LNCaP clone FGC (cell line): ENCODE data around the gene SKAP2.

ENCODE experiments used
- DNase-seq: peaks from one replicate; pipeline ENCODE4 v3.0.0-alpha.2; 2011; ENCODE audit warnings: low read depth
- H3K4me3 ChIP-seq: 2 replicates; pipeline ENCODE4 v1.5.1; 2011; ENCODE audit warnings: mild to moderate bottlenecking, low read depth, low read length, control low read depth
- CTCF ChIP-seq: IDR thresholded peaks from 2 replicates; pipeline ENCODE4 v1.5.1; 2012; ENCODE audit warnings: mild to moderate bottlenecking; ENCODE audit not compliant: control insufficient read depth, insufficient read depth; ENCODE audit errors: extremely low read depth

The SKAP2 gene, protein sequence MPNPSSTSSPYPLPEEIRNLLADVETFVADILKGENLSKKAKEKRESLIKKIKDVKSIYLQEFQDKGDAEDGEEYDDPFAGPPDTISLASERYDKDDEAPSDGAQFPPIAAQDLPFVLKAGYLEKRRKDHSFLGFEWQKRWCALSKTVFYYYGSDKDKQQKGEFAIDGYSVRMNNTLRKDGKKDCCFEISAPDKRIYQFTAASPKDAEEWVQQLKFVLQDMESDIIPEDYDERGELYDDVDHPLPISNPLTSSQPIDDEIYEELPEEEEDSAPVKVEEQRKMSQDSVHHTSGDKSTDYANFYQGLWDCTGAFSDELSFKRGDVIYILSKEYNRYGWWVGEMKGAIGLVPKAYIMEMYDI

DNA sequence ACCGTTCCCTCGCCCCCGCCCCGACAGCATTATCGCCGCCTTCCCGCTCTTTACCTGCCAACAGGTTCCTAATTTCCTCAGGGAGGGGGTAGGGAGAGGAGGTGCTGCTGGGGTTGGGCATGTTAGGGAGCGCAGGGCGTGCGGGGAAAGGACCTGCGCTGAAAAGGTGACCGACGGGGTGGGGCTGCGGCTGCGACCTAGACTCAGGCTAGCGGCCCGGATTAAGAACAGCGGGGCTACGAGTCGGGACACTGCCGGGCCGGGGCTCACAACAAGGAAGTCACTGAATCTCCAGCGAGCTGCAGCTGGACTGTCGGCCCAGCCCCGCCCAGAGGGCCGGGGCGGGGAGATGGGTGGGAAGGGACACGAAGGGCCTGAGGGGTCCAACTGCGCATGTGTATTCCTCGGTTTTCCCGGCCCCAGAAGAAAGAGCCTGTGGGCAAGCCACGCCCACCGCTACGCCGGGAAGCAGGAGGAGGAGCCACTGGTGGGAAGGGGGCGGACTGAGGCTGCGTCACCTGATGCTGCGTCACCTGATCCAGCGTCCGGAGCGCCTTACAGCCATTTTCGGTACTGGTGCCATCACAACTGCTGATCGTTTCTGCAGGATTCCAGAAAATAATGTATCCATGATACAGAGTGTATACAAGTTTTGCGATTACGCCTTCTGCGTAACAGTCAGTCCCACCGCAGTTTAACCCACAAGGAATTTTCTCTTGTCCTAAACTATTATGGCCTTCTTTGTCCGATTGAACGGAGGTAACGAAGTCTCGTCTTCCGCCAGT, at the start of gene SKAP2:
Gene SKAP2, minus strand, starts transcription at position 282 of the 785 bp plus-strand sequence. Its CDS starts 161 bp downstream, at position 121.
- TF ChIP-seq CTCF = no peak
- H3K4me3 ChIP-seq = peak within 1 kb of the TSS; percentile 81
- peak; percentile 96 for DNase-seq

- no peak for TF ChIP-seq CTCF
- H3K4me3 ChIP-seq = no peak overlapping the region
- peak; percentile 32 for DNase-seq
These were observed 48.6 kb upstream of the SKAP2 start for GRCh38 chr7:26912933-26913536.

DNA sequence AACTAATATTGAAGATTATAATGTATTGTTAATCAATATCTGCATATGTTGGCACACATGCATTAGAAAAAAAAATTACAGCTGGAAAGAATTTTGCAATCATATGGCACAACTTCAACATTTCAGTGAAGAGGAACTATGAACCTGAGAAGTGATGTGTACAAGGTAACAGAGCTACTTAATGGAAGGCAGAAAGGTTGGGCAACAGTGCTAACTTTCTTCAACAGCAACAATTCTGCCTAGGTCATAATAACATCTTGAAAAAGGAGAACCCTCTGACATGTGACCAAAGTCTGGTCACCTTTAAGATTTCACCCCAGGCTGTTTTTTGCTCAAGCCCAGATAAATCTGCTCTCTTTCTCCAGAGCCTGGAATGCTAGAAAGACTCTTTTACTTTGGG, 47.9 kb upstream of the SKAP2 start:
- no peak for DNase-seq
- TF ChIP-seq CTCF = no peak
- H3K4me3 ChIP-seq = no peak overlapping the region

DNA sequence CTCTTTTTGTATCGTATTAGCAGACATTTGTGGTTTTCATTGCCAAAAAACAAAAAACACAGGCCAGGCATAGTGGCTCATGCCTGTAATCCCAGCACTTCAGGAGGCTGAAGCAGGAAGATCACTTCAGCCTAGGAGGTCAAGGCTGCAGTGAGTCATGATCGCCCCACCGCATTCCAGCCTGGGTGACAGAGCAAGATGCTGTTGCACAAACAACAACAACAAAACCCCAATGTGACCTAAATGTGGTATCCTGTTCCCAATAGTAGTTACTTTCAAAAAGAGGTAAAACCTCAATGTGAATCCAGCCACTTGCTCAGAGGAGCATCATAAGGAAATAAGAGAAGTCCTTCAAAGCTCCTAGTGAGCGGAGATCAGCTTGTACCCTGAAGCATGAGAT, 45.8 kb upstream of the SKAP2 start:
- DNase-seq = no peak
- no peak for TF ChIP-seq CTCF
- no peak overlapping the region for H3K4me3 ChIP-seq

DNA sequence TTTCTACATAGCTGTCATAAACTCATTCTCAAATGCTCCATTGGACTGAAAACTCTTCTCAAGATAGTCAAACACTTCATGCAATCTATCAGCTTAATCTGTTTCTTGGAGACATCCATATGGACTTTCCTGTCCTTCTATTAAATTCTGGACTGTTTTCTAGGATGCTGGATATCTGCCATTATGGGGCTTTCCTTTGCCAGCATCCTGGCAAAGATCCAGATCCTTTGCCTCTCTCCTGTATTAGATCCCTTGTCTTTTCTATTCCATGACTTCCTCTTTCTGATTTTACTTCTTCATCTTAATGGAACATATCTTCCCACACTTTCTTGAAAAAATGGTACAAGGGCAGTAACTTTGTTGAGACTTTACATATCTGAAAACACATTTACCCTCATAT, 35.9 kb upstream of the SKAP2 start:
- no peak overlapping the region for H3K4me3 ChIP-seq
- no peak for DNase-seq
- TF ChIP-seq CTCF = no peak

- no peak overlapping the region for H3K4me3 ChIP-seq
- TF ChIP-seq CTCF = no peak
- DNase-seq = no peak
These were observed 35.1 kb upstream of the SKAP2 start for GRCh38 chr7:26899519-26899918.
